GM21528 (cell line): ENCODE data around the gene EXT2.

Source experiments
- ATAC-seq: cut with Tn5 transposase; IDR thresholded peaks from one replicate; pipeline ENCODE4 v1.9.1; 2021; ENCODE audit warnings: mild to moderate bottlenecking, moderate library complexity; ENCODE audit not compliant: unreplicated experiment, low FRiP score

EXT2 gene

GRCh38 chr11:44228379-44228778 lies 132.9 kb downstream of the EXT2 start:
- ATAC-seq: no peak

GRCh38 chr11:44229098-44229497 lies 133.6 kb downstream of the EXT2 start:
- ATAC-seq: no peak

GRCh38 chr11:44229624-44230023 lies 134.1 kb downstream of the EXT2 start:
- no peak for ATAC-seq

GRCh38 chr11:44235765-44236201 lies 140.3 kb downstream of the EXT2 start:
- no peak for ATAC-seq

GRCh38 chr11:44236296-44236695 lies 140.8 kb downstream of the EXT2 start:
- no peak for ATAC-seq

- ATAC-seq: no peak
These were observed 141.7 kb downstream of the EXT2 start for GRCh38 chr11:44237156-44237555.

GRCh38 chr11:44241851-44242250 lies 146.4 kb downstream of the EXT2 start:
- no peak for ATAC-seq

GRCh38 chr11:44243086-44243485 lies 147.6 kb downstream of the EXT2 start:
- ATAC-seq: no peak

GRCh38 chr11:44243595-44244343 lies 148.3 kb downstream of the EXT2 start:
- no peak for ATAC-seq

- ATAC-seq: no peak
These were observed 149.3 kb downstream of the EXT2 start for GRCh38 chr11:44244639-44245310.

- ATAC-seq: no peak
These were observed 151.2 kb downstream of the EXT2 start for GRCh38 chr11:44246726-44247125.

GRCh38 chr11:44247508-44247907 lies 152.0 kb downstream of the EXT2 start:
- no peak for ATAC-seq

- ATAC-seq: no peak
These were observed 152.6 kb downstream of the EXT2 start for GRCh38 chr11:44248109-44248508.

- ATAC-seq: no peak
These were observed 154.9 kb downstream of the EXT2 start for GRCh38 chr11:44250421-44250820.

GRCh38 chr11:44252999-44253602 lies 157.6 kb downstream of the EXT2 start:
- ATAC-seq: no peak

GRCh38 chr11:44255406-44256071 lies 160.1 kb downstream of the EXT2 start:
- no peak for ATAC-seq

- ATAC-seq: no peak
These were observed 161.3 kb downstream of the EXT2 start for GRCh38 chr11:44256673-44257291.

- no peak for ATAC-seq
These were observed 162.1 kb downstream of the EXT2 start for GRCh38 chr11:44257338-44258189.

GRCh38 chr11:44258190-44258489 lies 162.7 kb downstream of the EXT2 start:
- ATAC-seq: no peak

- no peak for ATAC-seq
These were observed 163.5 kb downstream of the EXT2 start for GRCh38 chr11:44258839-44259420.
